IPS-18a (cell line): ENCODE data around the gene IL17RC.
A peak's percentile ranks its signal among the peaks of the same experiment; 100 is the strongest.

Experiments used
- H3K27ac ChIP-seq: one replicate; pipeline ENCODE4 v1.5.1; 2013; ENCODE audit warnings: low read length
- H3K27me3 ChIP-seq: one replicate; pipeline ENCODE4 v1.6.1; 2013; ENCODE audit warnings: mild to moderate bottlenecking, low read length; ENCODE audit not compliant: control insufficient read depth, insufficient read depth
- H3K36me3 ChIP-seq: one replicate; pipeline ENCODE4 v1.6.1; 2013; ENCODE audit warnings: low read depth, low read length; ENCODE audit not compliant: control insufficient read depth
- H3K4me1 ChIP-seq: one replicate; pipeline ENCODE4 v1.6.1; 2013; ENCODE audit warnings: low read depth, low read length; ENCODE audit not compliant: control insufficient read depth
- H3K4me3 ChIP-seq: one replicate; pipeline ENCODE4 v1.5.1; 2013; ENCODE audit warnings: low read length
- H3K9ac ChIP-seq: one replicate; pipeline ENCODE4 v1.6.1; 2013; ENCODE audit warnings: mild to moderate bottlenecking, low read length, moderate library complexity
- H3K9me3 ChIP-seq: one replicate; pipeline ENCODE4 v1.6.1; 2013; ENCODE audit warnings: low read depth, low read length; ENCODE audit not compliant: control insufficient read depth

The IL17RC gene

DNA sequence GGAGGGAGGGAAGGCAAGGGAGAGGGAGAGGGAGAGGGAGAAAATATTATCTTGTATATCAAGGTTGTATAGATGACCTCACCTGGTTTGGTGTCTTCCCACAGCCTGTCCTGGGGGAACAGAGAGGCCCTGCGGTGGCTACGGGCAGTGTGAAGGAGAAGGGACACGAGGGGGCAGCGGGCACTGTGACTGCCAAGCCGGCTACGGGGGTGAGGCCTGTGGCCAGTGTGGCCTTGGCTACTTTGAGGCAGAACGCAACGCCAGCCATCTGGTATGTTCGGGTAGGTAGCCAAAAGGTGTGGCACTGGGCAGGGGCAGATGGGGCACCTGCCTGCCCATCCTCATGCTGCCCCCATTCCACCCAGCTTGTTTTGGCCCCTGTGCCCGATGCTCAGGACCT lies 23.8 kb downstream of the IL17RC start:
- Histone ChIP-seq H3K36me3 (no peaks in the 10 kb centered on the region), H3K9me3 (no peaks in the 10 kb centered on the region)

DNA sequence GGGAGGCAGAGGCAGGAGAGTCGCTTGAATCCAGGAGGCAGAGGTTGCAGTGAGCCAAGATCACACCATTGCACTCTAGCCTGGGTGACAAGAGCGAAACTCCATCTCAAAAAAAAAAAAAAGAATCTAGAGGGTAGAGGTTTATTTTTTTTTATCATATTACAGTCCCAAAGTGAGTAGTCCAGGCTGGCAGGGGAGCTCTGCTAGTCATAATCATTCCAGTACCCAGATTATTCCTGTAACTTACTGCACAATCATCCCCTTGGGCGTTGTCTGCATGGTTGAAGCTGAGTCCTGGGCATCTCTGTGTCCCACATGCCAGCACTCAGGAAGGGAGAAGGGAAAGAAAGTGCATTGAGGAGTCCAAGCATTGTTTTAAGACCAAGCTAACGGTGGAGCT lies 25.3 kb downstream of the IL17RC start:
- Histone ChIP-seq H3K9ac (no peak overlapping the region), H3K27ac (no peak overlapping the region), H3K9me3 (no peaks in the 10 kb centered on the region), H3K4me3 (no peak overlapping the region), H3K36me3 (no peaks in the 10 kb centered on the region), H3K4me1 (no peaks in the 10 kb centered on the region), H3K27me3 (no peaks in the 10 kb centered on the region)

More for the DNA sequence above, 23.8 kb downstream of the IL17RC start:
- Histone ChIP-seq H3K27me3 (no peaks in the 10 kb centered on the region), H3K9ac (no peak overlapping the region), H3K4me1 (no peaks in the 10 kb centered on the region), H3K27ac (no peak overlapping the region), H3K4me3 (no peak overlapping the region)

DNA sequence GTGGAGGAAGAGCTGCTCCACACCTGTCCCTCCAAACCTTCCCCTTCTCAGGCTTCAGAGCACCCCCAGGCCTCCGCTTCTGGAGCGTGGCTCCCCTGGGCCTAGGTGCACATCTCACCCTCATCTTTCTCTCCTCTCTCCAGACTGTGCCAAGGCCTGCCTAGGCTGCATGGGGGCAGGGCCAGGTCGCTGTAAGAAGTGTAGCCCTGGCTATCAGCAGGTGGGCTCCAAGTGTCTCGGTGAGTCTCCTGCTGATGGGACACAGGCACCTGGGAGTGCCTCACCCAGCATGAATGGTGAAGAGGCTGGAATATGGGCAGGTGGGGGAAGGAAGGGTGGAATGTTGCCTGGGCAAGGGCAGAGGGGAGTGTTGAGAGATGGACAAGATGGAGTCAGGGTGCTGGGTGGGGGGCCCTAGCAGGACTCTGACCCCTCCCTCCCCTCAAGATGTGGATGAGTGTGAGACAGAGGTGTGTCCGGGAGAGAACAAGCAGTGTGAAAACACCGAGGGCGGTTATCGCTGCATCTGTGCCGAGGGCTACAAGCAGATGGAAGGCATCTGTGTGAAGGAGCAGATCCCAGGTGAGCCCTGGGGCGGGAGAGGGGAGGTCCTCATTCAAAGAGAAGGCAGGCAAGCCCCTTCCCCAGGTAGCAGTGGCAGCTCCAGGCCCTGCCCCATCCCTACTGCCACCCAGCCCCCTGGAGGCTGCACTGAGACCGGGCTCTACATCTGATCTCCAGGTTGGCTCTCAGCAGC lies 26.2 kb downstream of the IL17RC start:
- Histone ChIP-seq H3K9ac (no peak overlapping the region), H3K27me3 (no peaks in the 10 kb centered on the region)

DNA sequence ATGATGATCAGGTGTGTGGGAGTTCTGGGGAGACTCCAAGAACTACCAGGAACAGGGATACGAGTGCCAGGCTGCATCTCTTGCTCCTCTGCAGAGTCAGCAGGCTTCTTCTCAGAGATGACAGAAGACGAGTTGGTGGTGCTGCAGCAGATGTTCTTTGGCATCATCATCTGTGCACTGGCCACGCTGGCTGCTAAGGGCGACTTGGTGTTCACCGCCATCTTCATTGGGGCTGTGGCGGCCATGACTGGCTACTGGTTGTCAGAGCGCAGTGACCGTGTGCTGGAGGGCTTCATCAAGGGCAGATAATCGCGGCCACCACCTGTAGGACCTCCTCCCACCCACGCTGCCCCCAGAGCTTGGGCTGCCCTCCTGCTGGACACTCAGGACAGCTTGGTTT lies 27.4 kb downstream of the IL17RC start:
- Histone ChIP-seq H3K4me3 (no peak overlapping the region), H3K4me1 (no peaks in the 10 kb centered on the region), H3K9ac (no peak overlapping the region), H3K27me3 (no peaks in the 10 kb centered on the region), H3K36me3 (peaks cover 3% of the 10 kb centered on the region), H3K27ac (no peak overlapping the region), H3K9me3 (no peaks in the 10 kb centered on the region)

More for the DNA sequence above, 26.2 kb downstream of the IL17RC start:
- Histone ChIP-seq H3K9me3 (no peaks in the 10 kb centered on the region), H3K4me1 (no peaks in the 10 kb centered on the region), H3K27ac (no peak overlapping the region), H3K4me3 (no peak overlapping the region), H3K36me3 (no peaks in the 10 kb centered on the region)

DNA sequence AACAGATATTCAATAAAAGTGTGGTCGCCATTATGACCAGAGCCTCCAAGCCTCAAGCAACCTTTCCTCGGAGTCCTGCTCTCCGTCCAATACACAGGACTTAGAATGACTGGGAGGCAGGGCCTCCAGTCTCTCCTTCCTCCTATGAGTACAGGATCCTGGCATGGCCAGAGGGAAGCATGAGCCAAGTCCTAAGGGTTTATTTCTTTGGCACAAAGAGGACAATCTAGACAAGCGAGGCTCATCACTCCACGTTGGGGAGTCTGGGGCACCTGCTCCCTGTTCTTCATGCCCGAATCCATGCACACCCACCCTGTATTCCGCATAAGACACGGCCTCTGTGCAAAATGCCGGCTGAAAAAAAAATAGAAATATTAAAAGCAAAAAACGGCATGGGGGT lies 28.5 kb downstream of the IL17RC start:
- Histone ChIP-seq H3K4me1 (no peaks in the 10 kb centered on the region), H3K9me3 (no peaks in the 10 kb centered on the region), H3K27ac (no peak overlapping the region), H3K4me3 (no peak overlapping the region), H3K36me3 (peaks cover 3% of the 10 kb centered on the region), H3K27me3 (no peaks in the 10 kb centered on the region), H3K9ac (no peak overlapping the region)

DNA sequence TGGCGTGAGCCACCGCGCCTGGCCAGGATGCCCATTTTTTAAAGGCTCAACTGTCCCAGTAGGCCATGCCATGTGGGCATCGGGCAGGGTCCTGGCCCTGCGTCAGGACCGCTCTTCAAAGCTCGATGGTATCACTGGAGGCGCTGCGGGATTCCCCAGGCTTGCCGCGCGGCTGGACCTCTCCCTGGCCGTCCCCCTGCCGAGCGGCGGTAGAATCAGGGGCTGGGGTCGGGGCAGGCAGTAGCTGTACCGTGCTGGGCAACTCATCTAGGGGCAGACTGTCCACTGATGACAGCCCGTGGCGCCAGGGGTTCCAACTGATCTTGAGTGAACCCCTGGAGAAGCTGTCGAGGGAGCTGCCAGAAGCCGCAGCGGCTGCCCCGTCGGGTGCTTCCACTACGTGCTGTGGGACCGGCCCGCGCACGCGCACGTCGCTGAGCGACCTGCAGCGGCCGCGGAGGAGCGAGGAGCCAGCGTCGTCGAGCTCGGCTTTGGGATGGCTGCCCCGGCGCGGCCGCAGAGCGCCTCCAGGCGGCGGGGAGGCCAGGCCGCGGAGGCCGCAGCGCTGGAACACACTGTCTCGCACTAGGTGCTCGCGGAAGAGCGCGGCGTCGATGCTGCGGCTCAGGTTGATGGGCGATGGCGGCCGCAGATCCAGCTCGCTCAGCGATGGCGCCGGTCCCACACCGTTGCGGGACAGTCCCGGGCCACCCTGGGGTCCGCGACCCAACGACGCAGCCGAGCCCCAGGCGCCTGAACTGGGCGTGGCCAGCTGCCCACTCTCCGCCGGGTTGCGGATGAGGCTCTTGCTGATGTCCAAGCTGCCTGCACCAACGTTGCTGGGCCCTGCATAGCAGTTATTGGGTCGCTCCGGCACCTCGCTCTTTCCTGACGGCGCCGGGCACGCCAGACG lies 29.5 kb downstream of the IL17RC start:
- no peaks in the 10 kb centered on the region for H3K9me3 ChIP-seq
- no peaks in the 10 kb centered on the region for H3K27me3 ChIP-seq
- peaks cover 3% of the 10 kb centered on the region for H3K36me3 ChIP-seq
- H3K9ac ChIP-seq = peak overlapping the region; percentile 36
- peak overlapping the region; percentile 71 for H3K4me3 ChIP-seq
- no peaks in the 10 kb centered on the region for H3K4me1 ChIP-seq
- no peak overlapping the region for H3K27ac ChIP-seq

DNA sequence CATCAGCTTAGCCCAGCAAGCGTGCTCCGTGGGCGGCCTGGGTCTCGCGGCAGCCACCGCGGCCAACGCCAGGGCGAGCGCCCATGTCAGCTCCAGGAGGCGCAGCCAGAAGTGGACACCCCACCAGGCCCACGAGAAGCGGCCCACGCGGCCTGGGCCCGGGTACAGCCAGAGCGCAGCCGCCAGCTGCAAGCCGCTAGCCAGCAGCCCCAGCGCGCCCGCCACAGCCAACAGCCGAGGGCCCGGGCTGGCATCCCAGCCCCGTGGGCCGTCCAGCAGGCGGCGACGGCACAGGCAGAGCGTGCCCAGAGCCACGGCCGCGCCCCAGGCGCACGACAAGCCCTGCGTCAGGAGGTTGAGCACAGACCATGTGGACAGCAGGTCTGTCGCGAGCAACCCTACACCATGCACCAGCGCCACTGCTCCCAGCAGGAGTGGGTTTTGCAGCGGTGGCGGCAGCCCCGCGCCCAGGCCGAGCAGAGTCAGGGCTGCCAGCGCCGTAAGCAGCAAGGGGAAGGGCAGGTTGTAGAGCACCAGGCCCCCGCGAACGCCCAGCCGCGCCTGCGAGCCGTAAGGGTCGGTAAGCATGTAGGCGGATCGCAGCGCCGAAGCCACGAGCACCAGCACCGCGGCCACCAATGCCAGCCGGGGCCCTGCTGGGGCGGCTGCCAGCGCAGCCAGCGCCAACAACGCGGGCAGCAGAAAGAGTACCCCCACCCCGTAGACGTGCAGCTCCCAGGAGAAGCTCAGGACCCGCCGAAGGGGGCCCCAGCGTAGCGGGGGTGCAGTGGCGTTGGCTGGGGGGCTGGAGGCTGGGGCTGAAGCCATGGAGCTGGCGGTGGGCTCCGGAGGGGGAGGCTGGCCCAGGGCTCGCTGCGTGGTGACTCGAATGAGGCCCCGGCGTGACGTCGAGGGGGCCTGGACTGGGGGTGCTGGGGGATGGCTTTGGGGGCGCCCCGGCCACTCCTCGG lies 30.4 kb downstream of the IL17RC start:
- Histone ChIP-seq H3K27ac (no peak overlapping the region), H3K9ac (no peak overlapping the region), H3K4me3 (peak overlapping the region; percentile 71), H3K4me1 (no peaks in the 10 kb centered on the region), H3K9me3 (no peaks in the 10 kb centered on the region), H3K36me3 (peaks cover 3% of the 10 kb centered on the region), H3K27me3 (no peaks in the 10 kb centered on the region)

DNA sequence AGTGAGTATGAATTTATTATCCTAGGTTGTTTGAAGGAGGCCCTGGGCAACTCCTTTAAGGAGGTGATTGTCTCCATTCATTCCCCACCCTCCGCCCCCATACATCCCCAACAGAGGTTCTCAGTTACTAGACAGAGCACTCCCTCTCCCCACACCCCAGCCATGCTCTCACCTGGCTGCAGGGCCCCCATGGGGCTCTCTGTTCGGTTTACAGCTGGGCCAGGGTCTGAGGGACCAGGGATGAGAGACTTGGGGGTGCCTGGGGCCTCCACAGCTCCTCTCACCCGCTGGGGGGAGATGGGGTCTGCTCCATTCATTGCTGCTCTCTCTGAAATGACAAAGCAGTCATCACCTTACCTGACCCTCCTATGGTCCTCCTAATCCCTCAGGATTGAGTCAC lies 31.7 kb downstream of the IL17RC start:
- no peak overlapping the region for H3K4me3 ChIP-seq
- no peaks in the 10 kb centered on the region for H3K9me3 ChIP-seq
- H3K27ac ChIP-seq = no peak overlapping the region
- H3K9ac ChIP-seq = no peak overlapping the region
- H3K36me3 ChIP-seq = peaks cover 3% of the 10 kb centered on the region
- no peaks in the 10 kb centered on the region for H3K4me1 ChIP-seq
- no peaks in the 10 kb centered on the region for H3K27me3 ChIP-seq

DNA sequence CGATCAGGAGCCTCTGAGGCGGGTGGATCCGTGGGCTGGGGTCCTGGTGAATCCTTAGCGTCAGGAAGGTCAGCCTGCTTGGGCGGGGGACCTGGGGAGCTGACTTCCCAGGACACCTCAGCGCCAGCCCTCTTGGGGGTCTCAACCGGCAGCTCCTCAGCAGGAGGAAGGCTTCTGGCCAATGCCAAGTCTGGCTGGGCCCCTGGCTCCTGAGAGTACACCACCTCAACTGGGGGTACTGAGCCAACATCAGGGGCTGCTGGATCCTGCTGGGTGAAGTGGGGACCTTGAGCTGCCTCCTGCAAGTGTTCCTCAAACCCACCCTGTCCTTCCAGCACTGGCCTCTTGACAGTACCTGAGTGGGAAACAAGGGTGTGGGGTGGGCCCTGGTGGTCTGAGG lies 32.2 kb downstream of the IL17RC start:
- H3K9ac ChIP-seq = no peak overlapping the region
- H3K9me3 ChIP-seq = no peaks in the 10 kb centered on the region
- H3K4me1 ChIP-seq = no peaks in the 10 kb centered on the region
- H3K36me3 ChIP-seq = peaks cover 3% of the 10 kb centered on the region
- H3K27ac ChIP-seq = no peak overlapping the region
- no peak overlapping the region for H3K4me3 ChIP-seq
- no peaks in the 10 kb centered on the region for H3K27me3 ChIP-seq

DNA sequence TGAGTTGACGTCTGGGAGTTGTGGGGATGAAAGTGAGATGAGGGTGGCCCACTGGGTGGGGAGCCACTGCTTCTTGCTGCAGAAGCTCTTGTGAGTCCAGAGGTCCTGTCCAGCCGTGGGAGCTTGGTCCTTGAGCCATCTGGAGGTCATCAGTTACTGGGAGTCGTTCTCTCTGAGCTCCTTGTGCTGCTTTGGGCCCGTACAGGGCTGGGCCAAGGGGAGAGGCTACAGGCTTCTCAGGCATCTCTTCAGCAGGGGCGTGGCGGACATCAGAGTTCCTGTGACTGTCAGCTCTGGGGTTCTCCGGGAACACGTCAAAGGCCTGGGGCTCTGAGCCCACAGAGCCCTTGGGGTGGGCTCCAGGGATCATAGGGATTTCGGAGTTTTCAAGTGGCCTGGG lies 32.7 kb downstream of the IL17RC start:
- H3K4me3 ChIP-seq = no peak overlapping the region

DNA sequence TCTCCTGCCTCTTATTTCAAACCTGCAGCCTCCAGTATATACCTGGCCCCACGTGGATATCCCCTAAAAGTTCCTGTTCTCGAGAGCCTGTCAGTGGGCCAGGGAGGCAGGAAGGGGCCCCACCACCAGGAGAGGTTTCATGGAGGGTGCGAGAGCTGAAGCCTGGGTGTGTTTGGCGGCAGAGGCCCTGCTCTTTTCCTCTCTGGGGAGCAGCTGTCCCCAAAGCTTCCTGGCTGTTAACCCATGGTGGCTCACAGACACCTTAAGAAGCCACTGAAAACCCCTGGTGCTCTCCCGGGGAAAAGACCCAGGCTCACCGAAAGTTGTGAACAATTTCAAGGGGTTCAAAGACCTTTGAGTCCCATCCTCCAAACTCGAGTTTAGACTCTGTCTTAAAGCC lies 34.2 kb downstream of the IL17RC start:
- Histone ChIP-seq H3K4me1 (peaks cover 16% of the 10 kb centered on the region), H3K36me3 (peaks cover 3% of the 10 kb centered on the region), H3K27ac (no peak overlapping the region), H3K4me3 (peak overlapping the region; percentile 78), H3K27me3 (peaks cover 11% of the 10 kb centered on the region), H3K9ac (peak overlapping the region; percentile 33), H3K9me3 (no peaks in the 10 kb centered on the region)

More for the DNA sequence above, 32.7 kb downstream of the IL17RC start:
- Histone ChIP-seq H3K27ac (no peak overlapping the region), H3K27me3 (peaks cover 4% of the 10 kb centered on the region), H3K36me3 (peaks cover 3% of the 10 kb centered on the region), H3K9ac (no peak overlapping the region), H3K9me3 (no peaks in the 10 kb centered on the region), H3K4me1 (peaks cover 4% of the 10 kb centered on the region)
